Mesothelial cell of epicardium (in vitro differentiated cells): ENCODE data around the gene DNAAF5. TPM values are rescaled to one million over a fixed set of nuclear protein-coding genes. Genes with fewer than 3 reads are reported as not detected.

Experiments
- DNase-seq, 2 experiments: peaks; one replicate each; pipeline ENCODE4 v3.0.0; 2021; ENCODE audit warnings: low spot score in 2 of 2; ENCODE audit not compliant: unreplicated experiment in 2 of 2
- H3K27ac Mint-ChIP-seq: 2 replicates; pipeline ENCODE4 v1.8.0; 2021; ENCODE audit warnings: mixed read lengths
- H3K27me3 Mint-ChIP-seq: 2 replicates; pipeline ENCODE4 v1.8.0; 2021; ENCODE audit warnings: low read depth, mixed read lengths
- H3K36me3 Mint-ChIP-seq: 2 replicates; pipeline ENCODE4 v1.8.0; 2021; ENCODE audit warnings: mixed read lengths
- H3K4me1 Mint-ChIP-seq: 2 replicates; pipeline ENCODE4 v1.8.0; 2021; ENCODE audit warnings: mixed read lengths
- H3K4me3 Mint-ChIP-seq: 2 replicates; pipeline ENCODE4 v1.8.0; 2021; ENCODE audit warnings: mild to moderate bottlenecking, moderate library complexity, mixed read lengths
- H3K9me3 Mint-ChIP-seq: 2 replicates; pipeline ENCODE4 v1.8.0; 2021; ENCODE audit warnings: mixed read lengths
- CTCF ChIP-seq: fragments of 200-600 bp; sonication (generic); IDR thresholded peaks from one replicate; pipeline ENCODE4 v1.5.0; 2021; ENCODE audit warnings: antibody characterized with exemption; ENCODE audit not compliant: unreplicated experiment
- total RNA-seq: library from RNA; stranded (reverse); gene quantifications from 3 replicates; pipeline ENCODE4 v1.2.1, GENCODE V29; 2021

Gene DNAAF5
- total RNA-seq, 1 donor from 2014 or later = 39.0 TPM

GRCh38 chr7:699476-700170 is 26.9 kb upstream of the DNAAF5 start:
- H3K27me3 Mint-ChIP-seq = no peaks in the 10 kb centered on the region
- H3K27ac Mint-ChIP-seq = no peak overlapping the region
- peaks cover 42% of the 10 kb centered on the region for H3K36me3 Mint-ChIP-seq
- H3K4me3 Mint-ChIP-seq = no peak overlapping the region
- H3K4me1 Mint-ChIP-seq = peaks cover 7% of the 10 kb centered on the region
- TF ChIP-seq CTCF = no peak
- DNase-seq = no peak
- H3K9me3 Mint-ChIP-seq = peaks cover 21% of the 10 kb centered on the region

GRCh38 chr7:701086-701671 is 25.3 kb upstream of the DNAAF5 start:
- Mint-ChIP-seq H3K4me1 (peaks cover 11% of the 10 kb centered on the region), H3K27me3 (no peaks in the 10 kb centered on the region), H3K36me3 (peaks cover 37% of the 10 kb centered on the region), H3K27ac (no peak overlapping the region), H3K9me3 (peaks cover 21% of the 10 kb centered on the region), H3K4me3 (no peak overlapping the region)
- DNase-seq = no peak
- TF ChIP-seq CTCF = no peak

GRCh38 chr7:703049-703448 is 23.4 kb upstream of the DNAAF5 start:
- H3K9me3 Mint-ChIP-seq = peaks cover 21% of the 10 kb centered on the region
- no peak for DNase-seq
- no peak overlapping the region for H3K27ac Mint-ChIP-seq
- H3K27me3 Mint-ChIP-seq = no peaks in the 10 kb centered on the region
- H3K36me3 Mint-ChIP-seq = peaks cover 48% of the 10 kb centered on the region
- no peak for TF ChIP-seq CTCF
- no peak overlapping the region for H3K4me3 Mint-ChIP-seq
- peaks cover 11% of the 10 kb centered on the region for H3K4me1 Mint-ChIP-seq

GRCh38 chr7:706721-707120 is 19.8 kb upstream of the DNAAF5 start:
- DNase-seq = no peak
- Mint-ChIP-seq H3K4me1 (peaks cover 9% of the 10 kb centered on the region), H3K4me3 (no peak overlapping the region), H3K36me3 (peaks cover 40% of the 10 kb centered on the region), H3K27ac (no peak overlapping the region), H3K27me3 (no peaks in the 10 kb centered on the region), H3K9me3 (peaks cover 16% of the 10 kb centered on the region)
- TF ChIP-seq CTCF = no peak

DNA sequence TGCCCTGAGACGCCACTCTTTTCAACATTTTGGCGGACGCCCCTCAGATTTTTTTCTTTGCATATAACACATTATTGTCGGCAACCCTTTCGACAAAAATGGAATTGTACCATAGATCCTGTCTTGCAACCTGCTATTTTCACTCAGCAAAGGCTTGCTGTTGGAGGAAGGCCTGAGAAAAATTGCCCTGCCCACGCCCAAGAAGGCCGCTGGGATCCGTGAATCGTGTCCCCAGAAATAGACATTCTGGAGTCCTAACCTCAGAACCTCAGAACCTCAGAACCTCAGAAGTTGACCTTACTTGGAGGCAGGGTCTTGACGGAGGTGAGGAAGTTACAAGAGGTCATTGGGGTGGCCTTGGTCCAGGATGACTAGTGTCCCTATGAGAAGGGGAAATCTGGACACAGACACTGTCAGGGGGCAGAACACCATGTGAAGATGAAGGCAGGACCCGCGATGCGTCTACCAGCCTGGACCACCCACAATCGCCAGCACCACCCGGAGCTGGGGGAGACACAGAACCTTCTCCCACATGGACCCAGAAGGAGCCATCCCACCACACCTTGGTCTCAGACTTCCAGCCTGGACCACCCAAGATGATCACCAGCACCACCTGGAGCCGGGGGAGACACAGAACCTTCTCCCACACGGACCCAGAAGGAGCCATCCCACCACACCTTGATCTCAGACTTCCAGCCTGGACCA is 19.1 kb upstream of the DNAAF5 start:
- H3K27ac Mint-ChIP-seq = no peak overlapping the region
- H3K4me1 Mint-ChIP-seq = peaks cover 9% of the 10 kb centered on the region

More for the DNA sequence above, 19.1 kb upstream of the DNAAF5 start:
- no peak for DNase-seq
- Mint-ChIP-seq H3K36me3 (peaks cover 34% of the 10 kb centered on the region), H3K4me3 (no peak overlapping the region), H3K27me3 (no peaks in the 10 kb centered on the region), H3K9me3 (peaks cover 12% of the 10 kb centered on the region)
- no peak for TF ChIP-seq CTCF
